Activated CD4-positive, alpha-beta memory T cell treated with anti-CD3 and anti-CD28 coated beads for 36 hours (primary cell): Measurements from ENCODE around the gene CD44. TPM values are rescaled to one million over a fixed set of nuclear protein-coding genes. Genes with fewer than 3 reads are reported as not detected.

Experiments used
- CTCF ChIA-PET: fragments of 350-600 bp; sonication (Branson Sonifier 250); formaldehyde crosslinking; loops from one replicate; lab custom pipeline; 2021; ENCODE audit warnings: antibody characterized with exemption, inconsistent platforms; lab: Charles Lee
- POLR2A ChIA-PET: fragments of 350-600 bp; sonication (Branson Sonifier 250); formaldehyde crosslinking; loops from one replicate; lab custom pipeline; 2021; ENCODE audit warnings: antibody characterized with exemption; lab: Charles Lee
- DNase-seq: peaks from one replicate; pipeline ENCODE4 v3.0.0-alpha.2; 2020
- H3K27ac Mint-ChIP-seq: one replicate; pipeline ENCODE4 v1.8.0; 2021; ENCODE audit warnings: mixed read lengths
- H3K27me3 Mint-ChIP-seq: one replicate; pipeline ENCODE4 v1.8.0; 2021; ENCODE audit warnings: mixed read lengths
- H3K36me3 Mint-ChIP-seq: one replicate; pipeline ENCODE4 v1.8.0; 2021; ENCODE audit warnings: mixed read lengths
- H3K4me1 Mint-ChIP-seq: one replicate; pipeline ENCODE4 v1.8.0; 2021; ENCODE audit warnings: low read depth, mixed read lengths
- H3K4me3 Mint-ChIP-seq: one replicate; pipeline ENCODE4 v1.8.0; 2021; ENCODE audit warnings: mild to moderate bottlenecking, mixed read lengths
- H3K9me3 Mint-ChIP-seq: one replicate; pipeline ENCODE4 v1.8.0; 2021; ENCODE audit warnings: mixed read lengths
- intact Hi-C: fragments of 100-400 bp; cut with micrococcal nuclease; formaldehyde crosslinking; loops from one replicate; pipeline ENCODE4 v1.15.1; 2023
- total RNA-seq, 2 experiments: library from RNA; stranded (reverse); gene quantifications; one replicate each; pipeline ENCODE4 v1.2.3, GENCODE V29; 2021

CD44 gene
- total RNA-seq, 2 experiments from 2014 or later = 440 to 442 TPM

DNA sequence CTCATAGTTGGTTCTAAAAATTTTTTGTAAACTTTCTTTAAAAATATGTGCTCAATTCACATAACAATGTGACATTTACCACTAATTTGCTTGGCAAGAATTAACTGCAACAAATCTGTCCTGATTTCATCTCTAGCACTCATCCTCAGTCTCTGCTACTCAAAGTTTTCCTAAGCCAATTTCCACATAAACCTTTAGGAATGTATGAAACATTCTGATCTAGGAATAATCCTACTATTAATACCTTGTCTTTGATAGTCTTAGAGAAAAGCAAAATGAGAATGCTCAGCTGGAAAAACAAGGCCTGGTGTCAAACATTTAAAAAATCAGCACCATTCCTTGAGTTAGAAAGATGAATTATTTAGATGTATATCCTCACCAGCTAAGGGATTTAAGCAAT lies 114.3 kb downstream of the CD44 start:
- CTCF ChIA-PET = interaction anchor here (1.6 kb wide), 1 partner anchor 139 kb away, joined by 4 read pairs; no protein-coding TSS in a partner anchor
- H3K27me3 Mint-ChIP-seq = no peaks in the 10 kb centered on the region
- H3K4me3 Mint-ChIP-seq = no peak overlapping the region

DNA sequence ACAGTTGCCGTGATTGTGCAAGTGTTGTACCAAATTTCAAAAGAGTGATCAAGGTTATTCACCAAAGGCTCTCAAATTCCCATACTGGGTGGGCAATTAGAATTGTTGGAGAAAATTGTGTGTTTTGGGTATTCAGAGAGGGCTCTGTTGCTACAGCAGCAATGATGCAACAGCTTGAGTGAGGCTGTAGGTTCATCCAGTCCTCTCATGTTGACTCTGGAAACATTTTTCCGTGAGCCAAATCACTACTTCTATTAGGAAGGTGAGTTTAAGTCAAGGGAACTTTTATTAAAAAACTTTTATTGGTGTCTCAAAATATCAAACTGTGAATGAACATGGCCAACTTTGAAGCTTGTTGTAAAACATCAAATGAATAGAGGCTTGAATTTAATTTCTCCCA lies 116.5 kb downstream of the CD44 start:
- no peaks in the 10 kb centered on the region for H3K9me3 Mint-ChIP-seq
- intact Hi-C loops = no loop called here
- peaks cover 22% of the 10 kb centered on the region for H3K4me1 Mint-ChIP-seq

More for the DNA sequence above, 114.3 kb downstream of the CD44 start:
- Mint-ChIP-seq H3K36me3 (peaks cover 1% of the 10 kb centered on the region), H3K4me1 (peaks cover 22% of the 10 kb centered on the region), H3K27ac (no peak overlapping the region), H3K9me3 (peaks cover 8% of the 10 kb centered on the region)
- POLR2A ChIA-PET = no interaction called here
- DNase-seq = no peak
- intact Hi-C loops = no loop called here

GRCh38 chr11:35256296-35256695 lies 117.3 kb downstream of the CD44 start:
- Mint-ChIP-seq H3K27ac (no peak overlapping the region), H3K4me3 (no peak overlapping the region), H3K27me3 (peaks cover 2% of the 10 kb centered on the region), H3K9me3 (no peaks in the 10 kb centered on the region), H3K4me1 (peaks cover 22% of the 10 kb centered on the region), H3K36me3 (no peaks in the 10 kb centered on the region)
- CTCF ChIA-PET = interaction anchor here (1.0 to 1.4 kb wide), 4 partner anchors 17 to 136 kb away, joined by 3 to 6 read pairs (median 4); no protein-coding TSS in a partner anchor
- intact Hi-C loops = no loop called here
- POLR2A ChIA-PET = no interaction called here
- DNase-seq = no peak

More for the DNA sequence above, 116.5 kb downstream of the CD44 start:
- no peaks in the 10 kb centered on the region for H3K36me3 Mint-ChIP-seq
- no peak overlapping the region for H3K27ac Mint-ChIP-seq
- H3K4me3 Mint-ChIP-seq = no peak overlapping the region
- ChIA-PET CTCF (interaction anchor here (1.0 kb wide), 1 partner anchor 18 kb away, joined by 3 read pairs; no protein-coding TSS in a partner anchor), POLR2A (no interaction called here)
- peaks cover 2% of the 10 kb centered on the region for H3K27me3 Mint-ChIP-seq
- DNase-seq = no peak

DNA sequence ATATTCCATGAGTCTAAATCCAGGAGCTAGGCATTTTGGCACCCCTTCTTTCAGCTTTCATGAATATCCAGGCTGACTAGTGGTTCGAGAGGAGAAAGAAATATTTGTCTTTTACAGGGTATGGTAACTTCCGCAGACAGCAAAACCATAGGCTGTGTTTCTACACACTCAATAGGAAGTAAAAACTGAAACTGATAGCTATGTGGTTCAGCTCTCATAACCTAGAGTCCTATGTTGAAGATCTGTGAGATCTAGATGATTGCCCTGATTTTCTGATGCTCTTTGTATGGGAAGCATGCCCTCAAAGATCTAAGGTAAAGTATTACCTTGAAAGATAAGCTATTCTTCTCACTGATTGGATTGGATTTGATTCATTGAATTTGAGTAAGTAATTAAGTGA lies 118.3 kb downstream of the CD44 start:
- peaks cover 2% of the 10 kb centered on the region for H3K27me3 Mint-ChIP-seq
- H3K36me3 Mint-ChIP-seq = no peaks in the 10 kb centered on the region
- DNase-seq = no peak
- peaks cover 22% of the 10 kb centered on the region for H3K4me1 Mint-ChIP-seq
- H3K27ac Mint-ChIP-seq = no peak overlapping the region
- H3K4me3 Mint-ChIP-seq = no peak overlapping the region
- intact Hi-C loops = loop anchor here (1.0 kb wide), 1 partner anchor 32 kb away; no protein-coding TSS in a partner anchor
- no peaks in the 10 kb centered on the region for H3K9me3 Mint-ChIP-seq
- POLR2A ChIA-PET = no interaction called here
- CTCF ChIA-PET = interaction anchor here (1.3 to 1.4 kb wide), 3 partner anchors 18 to 135 kb away, joined by 3 to 6 read pairs (median 5); no protein-coding TSS in a partner anchor

GRCh38 chr11:35259529-35259928 lies 120.6 kb downstream of the CD44 start:
- intact Hi-C loops = no loop called here
- DNase-seq = no peak
- ChIA-PET POLR2A (no interaction called here), CTCF (interaction anchor here (0.6 kb wide), 1 partner anchor 271 kb away, joined by 8 read pairs; no protein-coding TSS in a partner anchor)
- H3K9me3 Mint-ChIP-seq = no peaks in the 10 kb centered on the region
- H3K4me1 Mint-ChIP-seq = peaks cover 22% of the 10 kb centered on the region
- H3K27ac Mint-ChIP-seq = no peak overlapping the region
- peaks cover 2% of the 10 kb centered on the region for H3K27me3 Mint-ChIP-seq
- no peaks in the 10 kb centered on the region for H3K36me3 Mint-ChIP-seq
- no peak overlapping the region for H3K4me3 Mint-ChIP-seq

- H3K27ac Mint-ChIP-seq = no peak overlapping the region
- H3K9me3 Mint-ChIP-seq = no peaks in the 10 kb centered on the region
- ChIA-PET CTCF (interaction anchor here (0.6 to 1.0 kb wide), 2 partner anchors 23 to 272 kb away, joined by 3 to 8 read pairs; no protein-coding TSS in a partner anchor), POLR2A (no interaction called here)
- no peak overlapping the region for H3K4me3 Mint-ChIP-seq
- H3K36me3 Mint-ChIP-seq = no peaks in the 10 kb centered on the region
- intact Hi-C loops = no loop called here
- H3K27me3 Mint-ChIP-seq = peaks cover 2% of the 10 kb centered on the region
- no peak for DNase-seq
- H3K4me1 Mint-ChIP-seq = peaks cover 22% of the 10 kb centered on the region
Measured at GRCh38 chr11:35260342-35260985, 121.5 kb downstream of the CD44 start.

DNA sequence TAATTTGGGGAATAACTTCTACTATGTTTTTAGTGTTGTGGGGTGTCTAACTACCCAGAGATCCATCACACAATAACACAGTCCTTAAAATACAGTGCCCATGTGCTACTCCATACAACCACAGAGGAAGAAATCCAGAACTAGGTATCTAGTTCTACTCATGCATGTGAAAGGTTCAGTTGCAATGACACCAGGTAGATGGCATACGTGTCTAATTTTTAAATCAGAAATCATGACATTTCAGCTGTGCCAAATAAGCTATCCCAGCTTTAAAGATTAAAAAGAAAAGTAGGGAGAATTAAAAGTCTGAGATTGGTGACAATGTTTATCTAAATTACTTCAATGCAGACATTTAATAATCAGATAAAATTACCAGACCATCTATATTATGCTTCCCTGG lies 122.2 kb downstream of the CD44 start:
- ChIA-PET CTCF (interaction anchor here (1.0 kb wide), 1 partner anchor 24 kb away, joined by 3 read pairs; no protein-coding TSS in a partner anchor), POLR2A (no interaction called here)
- peaks cover 2% of the 10 kb centered on the region for H3K27me3 Mint-ChIP-seq

GRCh38 chr11:35262056-35262455 lies 123.1 kb downstream of the CD44 start:
- no peak for DNase-seq
- H3K27me3 Mint-ChIP-seq = peaks cover 2% of the 10 kb centered on the region
- no peak overlapping the region for H3K27ac Mint-ChIP-seq
- H3K4me1 Mint-ChIP-seq = peaks cover 10% of the 10 kb centered on the region
- ChIA-PET POLR2A (no interaction called here), CTCF (no interaction called here)
- no peak overlapping the region for H3K4me3 Mint-ChIP-seq
- H3K36me3 Mint-ChIP-seq = no peaks in the 10 kb centered on the region
- no peaks in the 10 kb centered on the region for H3K9me3 Mint-ChIP-seq
- intact Hi-C loops = no loop called here

More for the DNA sequence above, 122.2 kb downstream of the CD44 start:
- no peak overlapping the region for H3K27ac Mint-ChIP-seq
- H3K36me3 Mint-ChIP-seq = no peaks in the 10 kb centered on the region
- no peak for DNase-seq
- no peak overlapping the region for H3K4me3 Mint-ChIP-seq
- intact Hi-C loops = no loop called here
- peaks cover 18% of the 10 kb centered on the region for H3K4me1 Mint-ChIP-seq
- no peaks in the 10 kb centered on the region for H3K9me3 Mint-ChIP-seq

GRCh38 chr11:35262735-35263134 lies 123.8 kb downstream of the CD44 start:
- H3K4me3 Mint-ChIP-seq = no peak overlapping the region
- no peak overlapping the region for H3K27ac Mint-ChIP-seq
- CTCF ChIA-PET = no interaction called here
- H3K9me3 Mint-ChIP-seq = no peaks in the 10 kb centered on the region
- intact Hi-C loops = no loop called here
- H3K36me3 Mint-ChIP-seq = no peaks in the 10 kb centered on the region
- H3K27me3 Mint-ChIP-seq = peaks cover 2% of the 10 kb centered on the region
- peaks cover 3% of the 10 kb centered on the region for H3K4me1 Mint-ChIP-seq
- DNase-seq = no peak
- POLR2A ChIA-PET = no interaction called here

GRCh38 chr11:35265755-35266454 lies 126.9 kb downstream of the CD44 start:
- Mint-ChIP-seq H3K36me3 (no peaks in the 10 kb centered on the region), H3K4me3 (no peak overlapping the region), H3K27ac (no peak overlapping the region), H3K4me1 (no peaks in the 10 kb centered on the region), H3K27me3 (no peaks in the 10 kb centered on the region), H3K9me3 (no peaks in the 10 kb centered on the region)
- DNase-seq = no peak
- POLR2A ChIA-PET = no interaction called here
- intact Hi-C loops = no loop called here
- CTCF ChIA-PET = interaction anchor here (0.8 kb wide), 1 partner anchor 40 kb away, joined by 3 read pairs; no protein-coding TSS in a partner anchor

DNA sequence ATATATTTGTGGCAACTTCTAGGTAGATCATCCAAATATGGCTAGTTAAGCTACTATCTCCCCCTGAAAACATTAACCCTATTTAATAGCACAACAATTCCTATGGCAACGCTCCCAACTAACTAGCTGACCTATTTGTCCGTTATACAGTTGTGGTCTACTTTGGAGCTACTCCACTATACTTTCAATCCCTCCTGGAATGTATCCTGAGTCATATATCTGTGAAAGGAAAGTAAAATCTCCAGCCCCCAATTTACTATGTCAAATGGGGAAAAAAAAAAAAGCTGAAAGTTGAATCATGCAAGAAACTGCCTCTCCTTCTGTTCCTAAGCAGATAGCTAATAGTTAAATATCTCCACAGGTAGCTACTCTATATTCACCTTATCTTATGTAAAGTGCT lies 128.5 kb downstream of the CD44 start:
- H3K4me3 Mint-ChIP-seq = no peak overlapping the region
- no peak overlapping the region for H3K27ac Mint-ChIP-seq
- peaks cover 2% of the 10 kb centered on the region for H3K27me3 Mint-ChIP-seq
- H3K9me3 Mint-ChIP-seq = no peaks in the 10 kb centered on the region
- DNase-seq = no peak
- no peaks in the 10 kb centered on the region for H3K36me3 Mint-ChIP-seq
- peaks cover 13% of the 10 kb centered on the region for H3K4me1 Mint-ChIP-seq
- intact Hi-C loops = no loop called here
- POLR2A ChIA-PET = no interaction called here
- CTCF ChIA-PET = no interaction called here

GRCh38 chr11:35270342-35270741 lies 131.4 kb downstream of the CD44 start:
- no peak for DNase-seq
- intact Hi-C loops = no loop called here
- ChIA-PET POLR2A (no interaction called here), CTCF (no interaction called here)
- Mint-ChIP-seq H3K9me3 (no peaks in the 10 kb centered on the region), H3K27me3 (peaks cover 4% of the 10 kb centered on the region), H3K4me3 (no peak overlapping the region), H3K4me1 (peaks cover 32% of the 10 kb centered on the region), H3K27ac (no peak overlapping the region), H3K36me3 (no peaks in the 10 kb centered on the region)
